ENCODE measurements around the gene VWA7.
"Not testable (repeated sequence)": the region's sequence is repeated elsewhere in the genome, so short reads cannot be mapped to it uniquely, and the experiment has no call there.

VWA7 gene

DNA sequence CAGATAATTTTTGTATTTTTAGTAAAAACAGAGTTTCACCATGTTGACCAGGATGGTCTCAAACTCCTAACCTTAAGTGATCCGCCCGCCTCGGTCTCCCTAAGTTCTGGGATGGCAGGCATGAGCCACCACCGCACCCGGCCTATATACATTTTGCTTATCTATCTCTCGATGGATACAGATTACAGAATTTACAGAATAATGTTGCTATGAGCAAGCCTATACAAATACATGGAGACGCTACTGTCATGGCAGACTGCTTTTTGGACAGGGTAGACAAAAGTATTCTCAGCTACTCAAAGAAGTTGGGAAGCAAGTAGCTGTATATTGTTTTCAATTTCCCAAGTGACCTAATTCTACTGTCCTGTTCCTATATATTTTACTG lies 36.3 kb upstream of the VWA7 start (continued):
- TF ChIP-seq ZNF548 (tag by site-specific recombination; IDR thresholded peaks at IDR 0.05): no peak
- TF ChIP-seq, protein P1, sequence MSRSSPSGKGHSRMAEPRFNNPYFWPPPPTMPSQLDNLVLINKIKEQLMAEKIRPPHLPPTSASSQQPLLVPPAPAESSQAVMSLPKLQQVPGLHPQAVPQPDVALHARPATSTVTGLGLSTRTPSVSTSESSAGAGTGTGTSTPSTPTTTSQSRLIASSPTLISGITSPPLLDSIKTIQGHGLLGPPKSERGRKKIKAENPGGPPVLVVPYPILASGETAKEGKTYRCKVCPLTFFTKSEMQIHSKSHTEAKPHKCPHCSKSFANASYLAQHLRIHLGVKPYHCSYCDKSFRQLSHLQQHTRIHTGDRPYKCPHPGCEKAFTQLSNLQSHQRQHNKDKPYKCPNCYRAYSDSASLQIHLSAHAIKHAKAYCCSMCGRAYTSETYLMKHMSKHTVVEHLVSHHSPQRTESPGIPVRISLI (tag by site-specific recombination; IDR thresholded peaks at IDR 0.05): no peak

DNA sequence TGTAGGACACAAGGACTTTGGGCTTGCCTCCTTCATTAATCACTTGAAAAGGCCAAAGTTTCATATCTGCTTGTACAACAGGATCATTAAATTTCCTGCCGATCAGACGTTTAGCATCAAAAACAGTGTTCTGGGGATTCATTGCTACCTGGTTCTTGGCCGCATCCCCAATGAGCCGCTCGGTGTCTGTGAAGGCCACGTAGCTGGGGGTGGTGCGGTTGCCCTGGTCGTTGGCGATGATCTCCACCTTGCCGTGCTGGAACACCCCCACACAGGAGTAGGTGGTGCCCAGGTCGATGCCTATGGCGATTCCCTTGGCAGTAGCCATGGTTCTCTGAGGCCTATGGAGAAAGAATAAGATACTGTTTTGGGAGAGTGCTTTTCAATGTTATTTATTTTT lies 34.5 kb upstream of the VWA7 start:
- CTCF ChIA-PET: interaction anchor here (0.6 to 3.1 kb wide), 2 partner anchors 16 to 120 kb away, joined by 3 to 13 read pairs; partner anchors contain the start of gene VARS1

DNA sequence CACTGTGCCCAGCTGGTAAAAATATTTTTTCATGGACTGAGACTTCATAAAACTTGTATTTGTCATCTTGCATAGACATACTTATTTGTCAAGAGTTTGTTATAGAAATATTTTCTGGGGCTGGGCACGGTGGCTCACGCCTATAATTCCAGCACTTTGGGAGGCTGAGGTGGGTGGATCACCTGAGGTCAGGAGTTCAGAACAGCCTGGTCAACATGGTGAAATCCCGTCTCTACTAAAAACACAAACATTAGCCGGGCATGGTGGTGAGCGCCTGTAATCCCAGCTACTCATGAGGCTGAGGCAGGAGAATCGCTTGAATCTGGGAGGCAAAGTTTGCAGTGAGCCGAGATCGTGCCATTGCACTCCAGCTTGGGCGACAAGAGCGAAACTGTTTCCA lies 31.5 kb upstream of the VWA7 start:
- H3K36me3 ChIP-seq (ENCODE audit: control insufficient read depth in 2 of 2, insufficient read depth in 1 of 2, low read length in 2 of 2): peaks cover 10% of the 10 kb centered on the region in 2 experiments; a peak in 2 of 3 replicates
- H3K4me1 ChIP-seq (ENCODE audit: control insufficient read depth, insufficient read depth, low read length); H3K9me3 ChIP-seq (ENCODE audit: control insufficient read depth, insufficient read depth, low read depth, low read length); H3K4me3 ChIP-seq (ENCODE audit: low read depth, low read length); H3K27ac ChIP-seq (ENCODE audit: extremely low read depth, low read depth, low read length): not testable (repeated sequence)
- ChIA-PET CTCF (interaction anchor here (0.6 to 5.0 kb wide), 3 partner anchors 12 to 72 kb away, joined by 5 to 55 read pairs (median 10); partner anchors contain the start of gene VARS1), POLR2A (interaction anchor here (1.1 to 4.4 kb wide), 3 partner anchors 18 to 148 kb away, joined by 3 to 187 read pairs (median 93); partner anchors contain the start of genes C6orf47 and HSPA1B)

More for the DNA sequence above, 34.5 kb upstream of the VWA7 start:
- Histone ChIP-seq H3K36me3 (ENCODE audit: control insufficient read depth in 2 of 2, insufficient read depth in 1 of 2, low read length in 2 of 2) (peaks cover 0 to 6% of the 10 kb centered on the region in 2 experiments; a peak in 1 of 3 replicates), H3K4me3 (ENCODE audit: low read depth, low read length) (no peak overlapping the region), H3K9me3 (ENCODE audit: control insufficient read depth, insufficient read depth, low read depth, low read length) (no peaks in the 10 kb centered on the region), H3K4me1 (ENCODE audit: control insufficient read depth, insufficient read depth, low read length) (peaks cover 4% of the 10 kb centered on the region; the same call in 1 of the 2 replicates), H3K27ac (ENCODE audit: extremely low read depth, low read depth, low read length) (no peak overlapping the region)
- no peak for TF ChIP-seq MYNN (tag by site-specific recombination; IDR thresholded peaks at IDR 0.05; ENCODE audit: borderline replicate concordance)
- TF ChIP-seq, protein P2, sequence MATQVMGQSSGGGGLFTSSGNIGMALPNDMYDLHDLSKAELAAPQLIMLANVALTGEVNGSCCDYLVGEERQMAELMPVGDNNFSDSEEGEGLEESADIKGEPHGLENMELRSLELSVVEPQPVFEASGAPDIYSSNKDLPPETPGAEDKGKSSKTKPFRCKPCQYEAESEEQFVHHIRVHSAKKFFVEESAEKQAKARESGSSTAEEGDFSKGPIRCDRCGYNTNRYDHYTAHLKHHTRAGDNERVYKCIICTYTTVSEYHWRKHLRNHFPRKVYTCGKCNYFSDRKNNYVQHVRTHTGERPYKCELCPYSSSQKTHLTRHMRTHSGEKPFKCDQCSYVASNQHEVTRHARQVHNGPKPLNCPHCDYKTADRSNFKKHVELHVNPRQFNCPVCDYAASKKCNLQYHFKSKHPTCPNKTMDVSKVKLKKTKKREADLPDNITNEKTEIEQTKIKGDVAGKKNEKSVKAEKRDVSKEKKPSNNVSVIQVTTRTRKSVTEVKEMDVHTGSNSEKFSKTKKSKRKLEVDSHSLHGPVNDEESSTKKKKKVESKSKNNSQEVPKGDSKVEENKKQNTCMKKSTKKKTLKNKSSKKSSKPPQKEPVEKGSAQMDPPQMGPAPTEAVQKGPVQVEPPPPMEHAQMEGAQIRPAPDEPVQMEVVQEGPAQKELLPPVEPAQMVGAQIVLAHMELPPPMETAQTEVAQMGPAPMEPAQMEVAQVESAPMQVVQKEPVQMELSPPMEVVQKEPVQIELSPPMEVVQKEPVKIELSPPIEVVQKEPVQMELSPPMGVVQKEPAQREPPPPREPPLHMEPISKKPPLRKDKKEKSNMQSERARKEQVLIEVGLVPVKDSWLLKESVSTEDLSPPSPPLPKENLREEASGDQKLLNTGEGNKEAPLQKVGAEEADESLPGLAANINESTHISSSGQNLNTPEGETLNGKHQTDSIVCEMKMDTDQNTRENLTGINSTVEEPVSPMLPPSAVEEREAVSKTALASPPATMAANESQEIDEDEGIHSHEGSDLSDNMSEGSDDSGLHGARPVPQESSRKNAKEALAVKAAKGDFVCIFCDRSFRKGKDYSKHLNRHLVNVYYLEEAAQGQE (tag by site-specific recombination; IDR thresholded peaks at IDR 0.05): no peak
- no peak for TF ChIP-seq ZNF785 (tag by site-specific recombination; IDR thresholded peaks at IDR 0.05)
- TF ChIP-seq ZNF266 (tag by site-specific recombination; IDR thresholded peaks at IDR 0.05; ENCODE audit: low read depth): no peak
- no peak for TF ChIP-seq ZNF768 (tag by site-specific recombination; IDR thresholded peaks at IDR 0.05)
- TF ChIP-seq ZEB2 (tag by site-specific recombination; IDR thresholded peaks at IDR 0.05): no peak
- TF ChIP-seq ZNF155 (tag by site-specific recombination; IDR thresholded peaks at IDR 0.05): no peak
- no peak for TF ChIP-seq BCL11B (tag by site-specific recombination; IDR thresholded peaks at IDR 0.05; ENCODE audit: low read depth)
- TF ChIP-seq ZNF530 (tag by site-specific recombination; IDR thresholded peaks at IDR 0.05; ENCODE audit: low read depth): no peak
- TF ChIP-seq, protein P3, sequence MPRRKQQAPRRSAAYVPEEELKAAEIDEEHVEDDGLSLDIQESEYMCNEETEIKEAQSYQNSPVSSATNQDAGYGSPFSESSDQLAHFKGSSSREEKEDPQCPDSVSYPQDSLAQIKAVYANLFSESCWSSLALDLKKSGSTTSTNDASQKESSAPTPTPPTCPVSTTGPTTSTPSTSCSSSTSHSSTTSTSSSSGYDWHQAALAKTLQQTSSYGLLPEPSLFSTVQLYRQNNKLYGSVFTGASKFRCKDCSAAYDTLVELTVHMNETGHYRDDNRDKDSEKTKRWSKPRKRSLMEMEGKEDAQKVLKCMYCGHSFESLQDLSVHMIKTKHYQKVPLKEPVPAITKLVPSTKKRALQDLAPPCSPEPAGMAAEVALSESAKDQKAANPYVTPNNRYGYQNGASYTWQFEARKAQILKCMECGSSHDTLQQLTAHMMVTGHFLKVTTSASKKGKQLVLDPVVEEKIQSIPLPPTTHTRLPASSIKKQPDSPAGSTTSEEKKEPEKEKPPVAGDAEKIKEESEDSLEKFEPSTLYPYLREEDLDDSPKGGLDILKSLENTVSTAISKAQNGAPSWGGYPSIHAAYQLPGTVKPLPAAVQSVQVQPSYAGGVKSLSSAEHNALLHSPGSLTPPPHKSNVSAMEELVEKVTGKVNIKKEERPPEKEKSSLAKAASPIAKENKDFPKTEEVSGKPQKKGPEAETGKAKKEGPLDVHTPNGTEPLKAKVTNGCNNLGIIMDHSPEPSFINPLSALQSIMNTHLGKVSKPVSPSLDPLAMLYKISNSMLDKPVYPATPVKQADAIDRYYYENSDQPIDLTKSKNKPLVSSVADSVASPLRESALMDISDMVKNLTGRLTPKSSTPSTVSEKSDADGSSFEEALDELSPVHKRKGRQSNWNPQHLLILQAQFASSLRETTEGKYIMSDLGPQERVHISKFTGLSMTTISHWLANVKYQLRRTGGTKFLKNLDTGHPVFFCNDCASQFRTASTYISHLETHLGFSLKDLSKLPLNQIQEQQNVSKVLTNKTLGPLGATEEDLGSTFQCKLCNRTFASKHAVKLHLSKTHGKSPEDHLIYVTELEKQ (tag by site-specific recombination; IDR thresholded peaks at IDR 0.05; ENCODE audit: borderline replicate concordance): no peak
- POLR2A ChIA-PET: interaction anchor here (0.7 to 5.6 kb wide), 2 partner anchors 14 to 287 kb away, joined by 3 to 206 read pairs; partner anchors contain the start of gene HSPA1B
